RCC 7860 (cell line): Measurements from ENCODE around the gene KRT72.

Source experiments
- DNase-seq: peaks from one replicate; pipeline ENCODE4 v3.0.0-alpha.2; 2015; ENCODE audit warnings: low spot score
- FAIRE-seq: peaks from 2 replicates; lab custom pipeline; 2012; peaks lifted over from hg19 to GRCh38; lab: Jason Lieb, UNC

The KRT72 gene

DNA sequence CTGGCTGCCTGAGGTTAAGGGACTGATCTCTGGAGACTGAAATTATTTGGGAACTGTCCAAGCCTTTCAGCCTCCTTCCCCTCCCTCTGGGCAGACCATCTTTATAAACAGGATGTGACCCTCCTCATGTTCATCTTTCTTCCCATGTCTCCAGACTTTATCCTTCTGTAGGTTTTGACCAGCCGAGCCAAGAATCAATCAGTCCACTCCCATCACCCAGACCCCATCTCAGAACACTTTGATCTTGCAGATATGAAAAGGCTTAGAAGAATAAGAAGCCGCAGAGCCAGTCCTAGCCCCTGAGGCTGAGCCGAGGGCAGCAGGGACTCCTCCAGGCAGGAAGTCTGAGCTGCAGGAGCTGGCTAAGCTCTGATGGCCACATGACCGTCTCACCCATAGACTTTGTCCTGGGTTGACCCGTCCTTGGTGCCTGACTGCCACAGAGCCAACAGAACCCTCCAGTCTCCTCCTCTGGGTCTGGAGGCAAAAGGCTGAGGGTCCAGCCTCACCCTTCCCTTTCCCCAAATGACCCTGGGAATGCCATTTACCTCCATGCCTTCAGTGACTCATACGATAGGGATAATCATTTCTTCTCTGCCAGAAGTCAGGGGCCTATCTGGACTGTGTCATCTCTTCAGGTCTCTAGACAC is 49.9 kb downstream of the KRT72 start:
- no peak for FAIRE-seq

DNA sequence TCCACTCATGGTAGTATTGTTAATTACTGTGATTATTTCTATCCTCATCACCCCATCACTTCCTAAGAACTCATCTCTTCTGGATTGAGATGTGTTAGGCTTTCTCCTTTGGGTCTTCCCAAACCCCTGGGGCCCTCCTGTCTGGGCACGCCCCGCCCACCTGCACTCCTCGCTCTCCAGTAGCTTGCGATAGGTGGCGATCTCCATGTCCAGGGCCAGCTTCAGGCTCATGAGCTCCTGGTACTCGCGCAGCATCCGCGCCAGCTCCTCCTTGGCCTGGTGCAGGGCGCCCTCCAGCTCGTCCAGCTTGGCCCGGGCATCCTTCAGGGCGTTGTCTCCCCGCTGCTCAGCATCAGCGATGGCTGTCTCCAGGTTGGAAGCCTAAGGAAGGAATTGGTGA is 55.1 kb downstream of the KRT72 start:
- no peak for FAIRE-seq
- DNase-seq: no peak

More for the DNA sequence above, 49.9 kb downstream of the KRT72 start:
- no peak for DNase-seq

DNA sequence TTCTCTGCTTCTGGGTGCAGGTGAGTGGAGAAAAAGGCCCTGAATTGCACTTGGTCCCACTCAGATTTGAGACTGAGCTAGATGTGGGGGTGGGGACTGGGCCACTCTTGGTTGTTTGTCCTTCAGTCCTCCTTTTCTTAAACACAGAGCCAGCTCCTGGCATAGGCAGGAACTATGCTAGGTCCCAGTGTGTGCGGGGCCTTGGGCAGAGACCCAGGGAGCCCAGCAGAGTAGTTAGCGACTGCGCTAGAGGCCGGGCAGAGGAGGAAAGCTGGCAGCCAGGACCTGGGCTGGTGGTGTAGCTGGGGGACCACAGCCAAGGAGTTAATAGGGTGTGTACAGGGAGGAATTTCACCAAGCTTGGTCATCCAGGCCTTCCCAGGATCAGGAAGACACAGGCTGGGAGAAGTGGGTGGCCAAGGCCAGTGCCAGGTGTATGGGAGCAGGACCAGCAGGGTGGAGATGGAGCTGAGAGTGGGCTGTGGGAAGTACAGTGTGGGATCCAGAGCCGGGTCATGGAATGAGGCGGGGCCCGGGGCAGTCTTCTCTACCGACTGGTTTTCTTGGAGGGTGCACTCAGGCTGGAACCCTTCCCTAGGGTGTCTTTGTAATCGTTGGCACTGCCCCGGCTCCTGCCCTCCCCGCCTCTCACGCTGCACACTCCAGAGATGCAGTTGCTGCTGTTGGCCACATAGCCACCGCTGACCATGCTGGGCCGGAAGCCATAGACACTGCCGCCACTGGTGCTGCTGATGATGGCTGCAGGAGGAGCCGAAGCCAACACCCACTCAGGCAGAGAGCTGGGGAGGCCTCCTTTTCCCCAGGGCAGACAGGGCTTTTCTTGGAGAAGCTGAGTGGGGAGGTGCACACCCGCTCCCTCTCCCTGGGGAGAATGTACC is 57.0 kb downstream of the KRT72 start:
- no peak for DNase-seq
- FAIRE-seq: no peak

DNA sequence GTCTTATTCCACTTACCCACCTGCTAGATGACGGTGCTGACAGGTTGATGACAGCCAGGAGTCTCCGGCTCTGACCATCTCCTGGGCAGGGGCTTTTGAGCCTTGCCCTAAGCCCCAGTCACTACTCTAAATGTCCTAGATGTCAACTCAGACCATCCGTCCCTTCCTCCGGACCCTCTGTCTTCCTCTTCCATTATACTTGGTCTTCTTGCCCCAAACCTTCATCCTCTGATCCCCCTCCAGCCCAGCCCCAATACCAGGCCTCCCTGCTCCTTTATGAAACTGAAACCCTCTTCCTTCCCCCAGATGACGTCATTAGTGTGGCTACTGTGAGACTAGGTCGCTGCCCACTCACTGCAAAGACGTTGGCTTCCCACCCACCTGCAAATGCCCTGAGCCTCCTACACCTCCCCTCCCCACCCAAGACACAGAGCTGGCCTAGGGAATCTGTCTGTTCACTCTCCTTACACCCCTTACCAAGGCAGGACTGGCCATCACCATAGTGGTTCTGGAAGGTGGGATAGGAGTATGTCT is 58.4 kb downstream of the KRT72 start:
- DNase-seq (no peak), FAIRE-seq (no peak)

DNA sequence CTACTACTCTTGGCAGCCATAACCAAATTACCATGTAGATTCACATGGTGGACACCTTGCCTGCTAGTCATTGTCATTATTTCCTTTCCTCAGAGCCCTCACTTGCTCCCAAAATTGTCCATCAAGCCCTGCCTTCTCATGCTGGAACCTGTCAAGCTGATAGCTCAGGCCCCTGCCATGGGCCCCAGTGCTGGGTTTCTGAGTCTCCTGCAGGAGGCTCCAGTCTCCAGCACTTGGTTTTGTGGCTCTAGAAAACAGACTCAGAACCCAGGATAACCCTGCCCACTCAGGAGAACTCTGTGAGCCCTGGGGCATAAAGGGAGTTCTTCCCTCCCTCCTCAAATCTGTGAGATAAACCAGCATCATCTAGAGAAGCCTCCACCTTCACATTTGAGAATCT is 59.1 kb downstream of the KRT72 start:
- no peak for FAIRE-seq

DNA sequence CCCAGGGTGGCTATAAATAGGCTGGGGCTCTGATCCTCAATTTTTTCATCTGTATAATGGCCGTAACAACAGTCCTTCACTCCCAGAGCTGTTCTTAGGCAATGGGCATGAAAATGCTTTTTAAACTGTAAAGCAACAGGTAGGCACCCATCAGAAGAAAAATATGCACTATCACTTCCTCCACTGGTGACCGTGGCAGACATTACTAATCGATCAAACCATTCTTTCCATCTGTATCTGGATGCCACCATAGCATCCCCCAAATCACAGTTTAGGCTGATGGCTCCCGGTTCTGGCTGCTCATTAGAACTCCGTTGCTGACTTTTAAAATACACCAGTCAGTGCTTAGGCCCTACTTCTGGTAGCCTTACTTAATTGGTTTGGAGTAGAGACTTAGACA is 59.6 kb downstream of the KRT72 start:
- no peak for FAIRE-seq
- DNase-seq: no peak

More for the DNA sequence above, 59.1 kb downstream of the KRT72 start:
- no peak for DNase-seq

DNA sequence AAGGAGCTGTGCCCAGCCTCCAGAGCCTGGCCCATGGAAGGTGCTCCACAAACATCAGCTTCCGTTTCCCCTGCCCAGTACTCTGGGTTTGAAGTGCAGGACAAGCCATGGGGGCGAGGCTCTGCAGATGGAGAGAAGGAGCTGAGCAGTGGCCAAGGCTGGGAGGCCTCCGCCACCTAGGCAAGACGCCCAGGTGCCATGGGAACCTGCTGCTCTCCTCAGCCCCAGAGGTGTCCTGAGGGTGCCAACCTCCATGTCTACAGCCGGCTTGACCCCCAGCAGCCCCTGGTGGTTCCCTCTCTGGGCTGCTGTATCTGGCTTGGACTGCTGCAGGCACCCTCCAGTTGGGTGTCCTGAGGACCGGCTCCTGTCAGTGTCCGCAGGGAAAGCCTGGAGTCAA is 60.7 kb downstream of the KRT72 start:
- FAIRE-seq (no peak), DNase-seq (no peak)

DNA sequence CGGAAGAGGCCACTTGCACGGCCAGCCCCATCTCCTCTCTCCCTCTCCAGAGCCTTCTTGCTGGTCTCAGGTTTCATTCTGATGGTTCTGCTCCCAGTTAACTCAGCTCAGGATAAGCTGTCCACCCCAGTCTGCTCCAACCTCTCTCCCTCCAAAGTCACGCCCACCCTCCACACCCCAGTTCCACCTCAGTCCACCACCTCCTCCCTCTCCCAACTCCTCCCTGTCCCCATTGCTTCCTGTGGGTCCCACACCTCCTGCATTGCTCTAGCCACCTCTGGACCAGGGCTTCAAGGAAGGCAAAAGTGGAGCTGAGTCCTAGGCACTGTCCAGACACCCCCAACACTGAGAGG is 61.5 kb downstream of the KRT72 start:
- no peak for FAIRE-seq
- DNase-seq: no peak

DNA sequence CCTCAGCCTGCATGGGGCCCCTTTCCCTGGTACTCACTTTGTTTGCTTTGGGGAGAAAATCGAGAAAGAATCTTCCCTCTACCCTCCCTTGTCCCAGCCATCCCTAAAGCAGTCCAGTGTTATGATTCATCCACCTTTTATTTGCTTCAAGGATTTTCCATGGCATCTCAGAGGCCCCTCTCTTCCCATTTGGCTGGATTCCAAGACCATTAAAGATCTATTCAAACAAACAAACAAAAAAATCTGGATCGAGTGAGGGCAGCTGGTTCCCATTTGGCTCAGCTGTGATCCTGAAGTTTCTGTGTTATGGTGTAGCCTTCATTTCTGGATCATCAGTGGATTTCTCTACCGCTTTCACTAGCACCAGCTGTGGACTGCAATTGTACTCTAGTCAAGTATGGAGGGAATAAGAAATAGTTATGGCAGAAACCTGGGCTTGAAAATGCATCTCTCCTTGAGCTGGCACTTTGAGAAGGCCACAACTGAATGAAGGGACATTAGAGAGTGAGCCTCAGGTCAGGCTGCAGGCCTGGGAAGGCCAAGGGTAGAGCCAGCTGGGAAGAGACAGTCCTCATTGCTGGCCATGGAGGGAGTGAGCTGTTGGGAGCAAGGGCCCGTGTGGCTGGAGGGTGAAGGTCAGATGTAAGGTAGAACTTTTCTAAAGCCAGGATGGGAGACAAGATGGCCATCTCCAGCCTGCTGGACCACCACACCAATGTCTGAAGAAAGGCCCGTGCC is 62.0 kb downstream of the KRT72 start:
- DNase-seq: no peak
- no peak for FAIRE-seq

DNA sequence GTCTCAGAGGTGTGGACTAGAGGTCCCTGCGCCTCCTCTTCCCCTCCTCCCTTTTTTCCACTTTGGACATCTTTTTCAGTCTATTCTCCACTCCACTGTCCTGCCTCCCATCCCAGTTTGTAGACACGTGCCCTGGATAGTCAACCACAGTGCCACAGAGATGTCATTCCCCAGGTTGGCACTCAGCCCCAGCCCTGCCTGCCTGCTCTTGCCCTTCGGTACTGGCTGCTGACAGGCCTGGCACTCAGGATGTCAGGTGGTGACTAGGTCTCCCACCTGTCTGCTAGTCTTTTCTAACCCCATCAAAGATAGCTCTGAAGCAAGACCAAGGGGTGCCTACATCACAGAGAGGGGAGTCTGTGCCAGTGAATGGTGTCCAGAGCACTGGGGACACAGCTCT is 64.2 kb downstream of the KRT72 start:
- no peak for DNase-seq
- no peak for FAIRE-seq
